Cardiac ventricle fibroblast (primary cell): ENCODE data around the gene SMIM3. TPM values are rescaled to one million over a fixed set of nuclear protein-coding genes. Genes with fewer than 3 reads are reported as not detected.

Experiments
- total RNA-seq: library from RNA; depleted of rRNA; stranded (reverse); fragments of >200 nt; gene quantifications from 2 replicates; pipeline ENCODE4 v1.2.3, GENCODE V29; 2015

SMIM3 gene, protein sequence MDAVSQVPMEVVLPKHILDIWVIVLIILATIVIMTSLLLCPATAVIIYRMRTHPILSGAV
- total RNA-seq = 53.3 and 62.1 TPM in 2 replicates

DNA sequence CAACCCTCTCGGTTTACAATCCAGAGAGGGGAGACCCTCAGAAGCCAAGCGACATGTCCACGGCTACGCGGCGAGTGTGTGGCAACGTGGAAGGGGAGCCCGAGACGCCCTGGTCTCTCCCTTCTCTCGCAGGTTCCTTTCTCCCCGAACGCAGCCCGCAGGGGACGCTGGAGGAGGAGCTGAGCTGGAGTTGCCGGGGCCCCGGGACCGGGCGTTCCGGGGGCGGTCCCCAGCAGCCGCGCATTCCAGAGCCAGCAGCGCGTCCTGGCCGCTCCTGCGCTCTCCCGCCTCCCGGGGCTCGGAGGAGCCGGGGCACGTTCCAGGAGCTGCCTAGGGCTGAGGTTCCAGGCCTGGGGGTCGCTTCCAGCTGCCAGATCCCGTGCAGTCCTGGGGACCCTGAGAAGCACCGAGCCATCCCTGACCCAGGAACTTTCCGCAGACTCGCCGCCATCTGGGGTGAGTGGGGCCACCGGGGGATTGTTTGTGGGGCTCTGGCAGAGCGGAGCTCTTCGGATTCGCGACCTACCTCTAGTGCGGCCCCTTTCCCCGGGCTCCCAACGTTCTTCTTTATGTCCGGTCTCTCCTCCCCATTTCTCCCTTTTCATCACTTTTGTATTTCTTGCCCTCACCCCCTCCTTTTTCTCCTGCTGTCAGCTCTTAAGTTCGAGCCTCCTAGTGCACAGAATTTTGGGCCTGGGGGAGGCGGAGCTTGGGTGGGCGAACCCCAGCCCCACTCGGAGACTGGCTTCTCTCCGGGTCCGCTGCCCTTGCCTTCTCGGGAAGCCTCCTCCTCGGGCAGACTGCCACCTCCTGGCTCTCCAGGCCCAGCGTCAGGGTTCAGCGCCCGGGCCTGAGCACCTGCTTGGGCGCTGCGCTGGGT, at the start of gene SMIM3:
Gene SMIM3 (plus strand): TSS at position 241 of the 880 bp plus-strand sequence. CDS start 16,684 bp downstream, outside the sequence.

DNA sequence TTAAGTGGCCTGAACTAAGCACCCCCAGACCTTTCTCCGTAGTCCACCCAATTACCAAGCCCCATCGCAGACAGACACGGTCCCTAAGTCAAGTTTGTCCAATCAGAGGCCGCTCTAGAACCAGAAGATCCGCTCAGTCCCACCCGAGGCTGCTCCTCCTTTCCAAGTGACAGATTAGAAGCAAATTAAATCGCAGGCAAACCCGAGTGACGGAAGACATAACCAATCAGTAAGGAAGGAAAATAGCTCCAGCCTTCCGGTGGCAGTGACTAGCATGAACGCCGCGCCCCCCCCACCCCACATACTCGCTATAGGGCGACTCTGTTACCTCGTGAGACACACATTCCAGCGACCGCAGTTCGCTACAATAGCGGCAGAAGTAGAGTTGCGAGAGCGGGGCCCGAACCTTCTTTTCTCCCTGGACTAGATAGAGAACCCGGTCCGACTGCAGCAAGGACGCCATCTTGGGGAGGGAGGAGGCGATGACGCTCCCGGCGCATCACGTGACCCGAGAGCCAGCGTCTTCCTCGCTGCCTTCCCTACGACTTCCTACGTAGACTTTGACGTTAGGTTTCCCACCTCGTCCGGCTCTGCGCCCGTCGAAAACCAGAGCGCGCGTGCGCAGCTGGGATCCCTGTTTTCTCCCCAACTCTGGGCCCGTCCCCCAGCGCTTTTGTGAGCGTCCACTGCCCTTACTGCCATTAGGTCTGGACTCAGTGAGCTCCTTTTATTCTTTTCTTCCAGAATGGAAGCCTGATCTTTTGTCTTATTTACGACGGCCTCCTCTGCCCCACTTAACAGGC, 19.8 kb upstream of the SMIM3 start, which contains the start of gene DCTN4:
Gene DCTN4 (minus strand): TSS at position 487 of the 803 bp plus-strand sequence. CDS start 24 bp downstream, at position 463.

DNA sequence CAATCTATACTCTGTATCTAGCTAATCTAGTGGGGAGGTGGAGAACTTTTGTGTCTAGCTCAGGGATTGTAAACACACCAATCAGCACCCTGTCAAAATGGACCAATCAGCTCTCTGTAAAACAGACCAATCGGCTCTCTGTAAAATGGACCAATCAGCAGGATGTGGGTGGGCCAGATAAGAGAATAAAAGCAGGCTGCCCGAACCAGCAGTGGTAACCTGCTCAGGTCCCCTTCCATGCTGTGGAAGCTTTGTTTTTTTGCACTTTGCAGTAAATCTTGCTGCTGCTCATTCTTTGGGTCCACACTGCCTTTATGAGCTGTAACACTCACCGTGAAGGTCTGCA, 67.7 kb downstream of the SMIM3 start, which contains the start of gene IRGM:
Gene IRGM (plus strand): TSS at position 214 of the 346 bp plus-strand sequence. CDS start 1,603 bp downstream, outside the sequence.

Other genes starting within 250 kb of the SMIM3 start
- gene SYNPO, start 138.1 kb upstream of the SMIM3 start, total RNA-seq = 20.6 and 23.8 TPM in 2 replicates
- 0.20 and 2.0 TPM in 2 replicates for gene MYOZ3, start 117.5 kb upstream of the SMIM3 start, total RNA-seq
- gene RBM22, start 77.7 kb upstream of the SMIM3 start, total RNA-seq = 32.4 and 37.4 TPM in 2 replicates
- 54.2 and 57.0 TPM in 2 replicates for gene DCTN4, start 19.7 kb upstream of the SMIM3 start, total RNA-seq
- not detected in 2 replicates for gene IRGM, start 67.8 kb downstream of the SMIM3 start, total RNA-seq
- 2.6 and 3.8 TPM in 2 replicates for gene ZNF300, start 126.2 kb downstream of the SMIM3 start, total RNA-seq
- gene GPX3, start 241.8 kb downstream of the SMIM3 start, total RNA-seq = 82.0 and 82.4 TPM in 2 replicates